Left kidney (tissue), 2 donors: ENCODE results near the gene TNFSF4. TPM values are rescaled to one million over a fixed set of nuclear protein-coding genes. Genes with fewer than 3 reads are reported as not detected.

ENCODE experiments used
- DNase-seq: peaks from one replicate; pipeline ENCODE4 v3.0.0-alpha.2; 2013
- polyA plus RNA-seq: library from polyadenylated mRNA; unstranded; fragments of 120-200 nt; gene quantifications from one replicate; pipeline ENCODE4 v1.2.1, GENCODE V29; 2013; ENCODE audit not compliant: insufficient read length

The TNFSF4 gene
- polyA plus RNA-seq, 1 donor, result 2.0 TPM

DNA sequence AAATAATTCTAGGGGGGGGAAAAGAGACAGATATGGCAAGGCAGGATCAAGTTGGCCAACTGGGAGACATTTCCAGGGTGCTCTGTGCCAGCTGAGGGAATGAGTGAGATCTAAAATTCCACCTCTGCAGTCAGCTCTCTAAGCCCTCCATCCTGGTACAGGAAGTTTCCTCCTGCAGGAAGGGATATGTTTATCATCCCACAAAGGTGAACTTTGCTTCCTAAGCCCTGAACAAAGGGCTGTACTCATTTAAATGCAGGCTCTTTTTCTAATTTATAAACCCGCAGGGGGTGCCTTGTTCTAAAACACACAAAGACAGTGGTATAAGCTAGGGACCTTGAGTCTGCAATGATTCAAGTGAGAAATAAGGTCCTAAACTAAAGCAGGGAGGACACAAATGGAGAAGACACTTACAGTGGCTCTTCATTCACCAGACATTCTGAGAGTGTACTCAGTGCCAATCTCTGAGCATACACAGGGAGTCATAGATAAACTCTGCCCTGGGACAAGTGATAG lies 3.6 kb upstream of the TNFSF4 start:
- no peak for DNase-seq

DNA sequence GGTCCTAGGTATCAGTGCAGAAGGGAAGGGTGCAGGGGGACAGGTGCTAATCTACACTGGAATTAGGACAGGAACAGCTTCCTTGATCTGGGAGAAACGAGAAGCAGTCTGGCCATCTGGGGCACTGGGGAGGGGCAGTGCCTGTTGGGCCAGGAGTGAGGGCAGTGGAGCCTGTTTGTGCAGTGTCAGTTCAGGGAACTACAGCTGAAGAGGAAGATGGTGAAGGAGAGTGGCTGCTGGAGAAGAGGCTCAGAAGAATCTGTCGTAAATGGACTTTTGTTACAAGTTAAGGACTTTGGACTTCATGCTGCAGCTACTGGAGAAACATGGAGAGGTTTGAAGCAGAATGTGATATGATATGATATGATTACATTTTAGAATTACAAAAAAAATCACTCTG lies 3.2 kb upstream of the TNFSF4 start:
- no peak for DNase-seq

DNA sequence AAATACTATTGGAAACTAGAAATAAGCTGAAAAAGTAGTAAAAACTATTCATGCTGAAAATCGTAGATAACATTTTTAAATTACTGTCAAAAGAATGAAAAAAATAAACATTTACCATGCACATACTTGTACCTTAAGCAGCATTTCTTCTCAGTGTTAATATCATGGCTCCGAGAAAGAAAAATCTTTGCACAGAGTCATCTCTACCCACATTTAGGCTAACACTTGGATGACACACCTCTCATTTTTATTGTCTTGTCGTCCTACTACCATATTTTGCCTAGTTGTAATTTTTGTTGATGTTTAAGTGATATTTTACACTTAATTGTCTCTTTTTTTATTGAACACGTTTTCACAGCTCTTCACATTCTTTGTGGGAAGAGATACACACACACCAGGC lies 1.7 kb upstream of the TNFSF4 start:
- DNase-seq, result no peak

DNA sequence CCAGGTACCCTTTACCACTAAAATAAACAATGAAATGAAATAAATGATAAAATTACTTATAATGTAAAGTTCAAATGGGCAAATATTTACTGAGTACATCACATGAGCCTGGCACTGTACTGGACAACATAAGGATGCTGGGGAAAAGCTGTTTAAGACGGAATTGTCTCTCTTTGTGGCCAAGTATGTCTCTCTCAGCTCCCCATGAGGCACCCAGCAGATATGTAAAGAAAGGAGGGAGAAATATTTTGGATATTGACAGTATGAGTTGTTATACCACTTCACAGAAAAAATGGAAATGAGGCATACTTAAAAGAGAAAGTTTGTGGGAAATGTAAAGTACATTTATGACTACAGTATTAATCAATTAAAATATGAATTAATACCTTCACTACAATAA lies 1.0 kb upstream of the TNFSF4 start:
- no peak for DNase-seq

DNA sequence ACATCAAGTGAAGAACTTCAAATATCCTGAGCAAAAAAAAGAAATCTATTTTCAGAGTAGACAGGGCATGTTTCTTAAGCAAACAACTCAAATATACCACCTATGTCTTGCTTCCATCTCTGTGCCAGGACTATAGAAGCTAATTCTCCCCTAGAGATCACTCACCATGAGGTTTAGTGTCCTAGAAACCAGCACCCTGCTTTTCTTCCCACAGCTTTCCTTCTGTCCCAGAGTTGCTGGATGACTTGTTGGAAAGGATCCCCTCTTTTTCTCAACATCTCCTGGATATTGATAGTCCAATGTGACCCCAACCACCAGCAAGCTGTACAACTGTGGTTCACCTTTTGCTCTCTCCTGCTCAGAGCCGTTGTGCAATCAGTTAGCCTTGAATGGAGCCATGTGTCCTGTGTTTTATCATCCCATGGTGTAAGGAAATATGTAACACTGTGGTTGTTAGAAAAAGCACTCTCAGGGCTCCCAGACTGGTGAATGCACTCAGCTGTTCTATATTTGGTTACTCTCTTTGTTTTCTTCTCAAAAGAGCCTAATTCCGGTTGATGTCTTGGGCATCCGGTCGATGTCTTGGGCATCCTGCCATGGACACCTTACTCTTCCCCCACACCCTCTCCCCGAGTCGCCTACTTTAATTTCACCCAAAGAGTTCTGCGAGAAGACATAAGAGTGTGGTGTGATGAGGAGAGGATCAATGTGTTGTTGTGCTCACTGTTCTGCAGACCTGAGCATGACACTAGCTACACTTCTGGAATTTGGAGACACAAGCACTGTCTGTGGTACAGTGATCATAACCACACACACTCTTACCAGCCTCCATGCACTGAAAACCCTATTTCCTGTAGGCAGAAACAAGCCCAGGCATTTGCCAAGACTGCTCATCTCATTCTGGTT lies 1.7 kb downstream of the TNFSF4 start:
- no peak for DNase-seq

DNA sequence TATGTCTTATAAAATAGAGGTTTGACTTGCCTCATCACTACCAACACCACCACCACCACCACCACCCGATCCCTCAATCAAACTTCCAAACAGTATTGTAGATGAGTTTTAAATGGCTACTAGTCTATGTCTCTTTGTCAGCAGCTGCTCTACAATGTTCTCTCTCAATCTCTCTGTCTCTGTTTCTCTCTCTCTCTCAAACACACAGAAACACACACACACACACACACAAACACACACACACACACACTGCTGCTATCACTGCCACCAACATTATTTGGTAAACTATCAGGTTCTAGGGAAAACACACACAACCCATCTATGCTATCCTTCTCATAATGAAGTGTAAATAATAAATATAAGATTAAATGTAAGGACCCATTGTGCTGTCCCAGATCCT lies 2.4 kb downstream of the TNFSF4 start:
- no peak for DNase-seq

DNA sequence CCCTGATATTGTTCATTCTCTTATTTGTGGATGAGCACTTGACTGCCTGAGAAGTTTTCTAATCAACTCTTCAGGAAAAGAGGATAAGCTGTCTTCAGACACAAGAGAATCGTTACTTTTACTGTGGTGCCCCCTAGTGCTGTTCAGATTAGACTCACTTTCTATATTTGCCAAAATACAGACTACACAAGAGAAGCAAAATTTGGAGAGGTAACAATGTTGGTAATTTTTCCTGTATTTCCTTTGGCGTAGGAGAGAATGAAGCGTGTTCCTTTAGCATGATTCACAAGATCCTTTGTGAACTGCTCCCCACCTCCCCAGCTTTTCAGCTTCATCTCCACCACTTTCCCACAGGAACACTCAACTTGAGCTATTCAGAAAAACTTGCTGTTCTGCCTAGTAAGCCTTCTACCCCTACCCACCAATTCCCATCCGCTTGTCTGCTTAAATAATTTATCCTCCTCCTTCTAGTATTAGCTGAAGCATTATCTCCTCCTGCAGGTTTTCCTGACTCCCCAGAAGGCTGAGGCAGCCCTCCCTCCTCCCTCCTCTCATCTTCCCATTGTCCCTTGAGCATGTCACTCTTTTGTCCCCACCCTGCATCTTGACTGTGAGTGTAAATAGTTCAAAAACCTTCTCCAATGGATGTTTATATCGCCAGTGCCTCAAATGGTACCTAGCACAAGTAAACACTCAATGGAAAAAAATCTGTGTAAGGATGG lies 4.5 kb downstream of the TNFSF4 start:
- peak; percentile 57 for DNase-seq

DNA sequence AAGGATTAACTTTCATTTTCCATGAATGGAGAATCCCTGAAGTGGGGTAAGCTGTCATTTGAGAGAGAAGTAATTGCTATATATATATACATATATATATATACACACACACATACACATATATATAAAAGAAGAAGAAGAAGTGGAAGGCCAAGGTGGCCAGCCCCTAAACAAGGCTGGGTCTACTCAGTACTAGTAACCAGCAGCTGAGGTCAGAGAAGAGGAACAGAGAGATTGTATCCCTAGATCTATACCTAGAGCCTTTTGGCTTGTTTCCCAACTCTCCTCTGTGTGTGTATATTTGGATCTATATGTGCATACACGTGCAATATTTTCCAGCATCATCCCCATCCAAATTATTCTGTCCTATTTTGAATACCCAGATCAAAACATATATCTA lies 5.2 kb downstream of the TNFSF4 start:
- no peak for DNase-seq

DNA sequence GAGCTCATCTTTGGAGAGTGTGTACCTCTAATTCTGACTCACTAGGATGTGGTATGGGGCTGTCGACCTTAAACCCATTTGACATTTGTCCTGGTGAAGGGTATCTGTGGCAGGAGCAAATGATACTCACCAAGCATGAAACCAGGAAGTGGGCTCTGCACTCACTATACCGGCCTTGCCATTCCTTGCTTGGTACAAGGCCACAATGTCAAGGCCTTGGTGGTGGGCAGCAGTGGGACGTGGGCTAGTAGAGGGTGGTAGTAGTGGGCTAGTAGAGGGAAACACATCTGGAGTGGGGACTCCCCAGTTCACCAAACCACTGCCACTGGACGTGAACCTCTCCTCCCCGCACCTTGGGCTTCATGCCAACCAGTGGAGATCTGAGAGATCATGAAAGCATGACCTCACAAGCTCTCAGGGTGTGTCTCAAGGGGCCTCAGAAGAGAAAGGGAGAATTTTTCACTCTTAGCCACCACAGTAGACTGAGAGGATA lies 11.5 kb downstream of the TNFSF4 start:
- no peak for DNase-seq

DNA sequence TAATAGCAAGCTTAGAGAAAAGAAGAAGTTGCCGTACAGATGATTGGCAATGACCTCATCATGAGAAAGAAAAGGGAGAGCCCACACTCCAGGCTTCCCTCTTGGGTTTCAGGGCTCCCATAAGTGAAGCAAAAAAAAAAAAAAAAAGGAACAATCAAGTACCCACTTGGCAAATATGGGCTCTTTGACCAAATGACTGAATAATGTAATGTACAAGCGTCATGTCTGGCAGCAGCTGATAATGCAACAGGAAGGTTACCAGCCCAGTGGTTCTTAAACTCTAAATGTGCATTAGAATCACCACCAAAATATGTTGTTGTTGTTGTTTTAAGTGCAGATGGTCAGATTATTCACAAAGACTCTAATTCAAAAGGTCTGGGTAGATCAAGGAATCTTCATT lies 13.5 kb downstream of the TNFSF4 start:
- no peak for DNase-seq

DNA sequence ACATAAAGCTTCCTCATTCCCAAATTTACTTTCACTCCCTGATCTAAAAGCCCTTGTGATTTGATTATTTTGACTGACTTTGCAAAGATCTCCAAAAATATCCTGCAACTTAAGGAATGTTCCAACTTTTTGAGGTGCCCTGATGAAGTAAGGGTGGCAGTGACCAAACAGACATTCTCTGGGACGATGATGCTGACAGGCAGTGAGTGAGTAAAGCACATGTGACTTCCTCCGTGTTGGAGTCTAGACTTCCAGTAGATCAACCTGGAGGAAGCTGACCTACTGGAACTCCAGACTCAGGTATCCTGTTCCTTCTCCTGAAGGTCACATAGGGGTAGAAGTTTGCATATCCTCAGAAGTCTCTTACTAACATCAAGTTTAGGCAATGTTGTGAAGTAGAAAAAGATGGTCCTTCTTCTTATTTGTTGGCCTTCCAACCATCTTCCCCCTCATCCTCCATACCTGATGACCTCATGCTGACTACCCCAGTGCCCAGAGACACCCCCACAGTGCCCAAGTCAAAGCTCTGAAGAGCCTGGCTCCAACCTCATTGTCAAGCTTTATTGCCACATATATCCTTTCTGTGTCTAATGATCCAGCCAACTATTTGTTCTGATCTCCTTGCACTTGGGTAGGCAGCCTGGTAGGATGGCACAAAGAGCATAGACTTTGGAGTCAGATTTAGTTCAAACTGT lies 16.0 kb downstream of the TNFSF4 start:
- no peak for DNase-seq

DNA sequence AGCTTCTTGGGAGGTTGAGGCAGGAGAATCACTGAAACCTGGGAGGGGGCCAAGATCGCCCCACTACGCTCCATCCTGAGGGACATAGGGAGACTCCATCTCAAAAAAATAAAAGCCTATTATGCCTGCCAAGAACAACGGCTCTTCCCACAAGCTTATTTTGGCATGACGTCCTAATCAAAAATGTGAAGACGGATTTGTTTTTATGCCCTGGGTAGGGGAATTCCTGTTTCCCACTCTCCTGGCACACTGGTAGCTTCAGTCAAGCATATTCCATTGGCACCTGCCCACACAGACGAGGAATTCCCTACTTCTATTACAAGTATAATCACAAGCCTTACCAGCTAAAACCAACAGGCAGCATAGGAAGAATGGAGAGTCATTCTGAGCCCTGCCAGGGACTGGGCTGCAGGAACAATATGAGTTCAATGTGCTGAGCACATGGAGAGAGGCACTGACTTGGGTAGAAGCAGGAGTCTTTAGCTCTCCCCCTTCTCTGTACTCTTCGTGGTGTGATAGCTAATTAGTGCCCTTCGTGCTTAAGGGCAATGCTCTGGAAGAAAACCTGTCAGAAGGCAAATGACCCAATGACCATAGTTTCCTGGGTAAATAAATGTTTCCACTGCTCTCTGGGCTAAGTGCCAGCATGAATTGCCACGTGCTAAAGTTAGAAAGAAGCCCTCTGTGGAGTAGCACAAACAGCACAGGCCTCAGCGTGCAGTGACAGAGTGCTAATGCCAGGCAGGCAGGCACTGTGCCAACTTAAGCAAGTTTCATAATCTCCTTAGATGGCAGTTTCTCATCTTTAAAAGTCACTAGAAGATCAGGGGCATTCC lies 16.8 kb downstream of the TNFSF4 start:
- DNase-seq, result peak; percentile 51

DNA sequence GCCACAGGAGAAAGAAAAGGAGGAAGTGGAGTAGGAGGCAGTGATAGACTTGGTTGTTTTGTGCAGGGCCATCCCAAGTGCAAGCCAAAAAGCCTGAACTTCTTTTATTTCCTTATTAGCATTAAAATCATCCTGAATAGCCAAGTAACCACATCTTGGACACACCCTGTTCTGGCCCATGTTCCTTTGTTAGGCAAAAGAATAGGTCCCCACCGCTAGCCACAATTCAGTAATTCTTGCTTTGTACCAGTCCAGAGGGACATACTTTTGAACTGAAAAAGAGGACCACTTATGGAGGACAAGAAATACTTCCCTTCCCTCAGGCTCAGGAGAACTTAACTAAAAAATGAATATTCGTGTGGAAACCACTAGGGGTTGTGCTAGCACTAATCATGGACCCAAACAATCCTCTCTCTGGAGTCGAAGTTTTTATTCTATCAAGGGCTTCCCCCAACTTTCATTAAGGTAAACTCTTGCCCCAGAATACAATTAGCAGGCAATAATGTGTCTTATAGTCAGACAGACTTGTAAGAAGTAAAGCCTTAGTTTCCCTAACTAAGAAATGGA lies 19.4 kb downstream of the TNFSF4 start:
- no peak for DNase-seq

DNA sequence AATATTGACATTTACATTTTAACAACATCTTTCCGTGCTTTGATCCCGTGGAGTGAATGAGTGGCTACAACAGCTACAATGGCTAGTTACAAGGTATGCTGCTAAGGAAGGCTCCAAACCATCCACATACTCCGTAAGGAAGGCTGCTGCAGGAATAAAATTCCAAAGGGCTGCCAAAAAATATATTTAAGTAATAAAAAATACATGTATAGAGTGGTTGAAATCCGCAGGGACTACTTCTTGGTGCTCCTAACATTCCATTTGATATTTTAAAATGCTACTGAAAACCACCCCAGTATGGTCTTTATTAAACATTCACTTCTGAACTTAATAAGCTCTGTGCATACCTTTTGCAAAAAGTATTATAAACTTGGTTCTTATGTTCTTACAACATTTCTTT lies 25.3 kb downstream of the TNFSF4 start:
- no peak for DNase-seq

DNA sequence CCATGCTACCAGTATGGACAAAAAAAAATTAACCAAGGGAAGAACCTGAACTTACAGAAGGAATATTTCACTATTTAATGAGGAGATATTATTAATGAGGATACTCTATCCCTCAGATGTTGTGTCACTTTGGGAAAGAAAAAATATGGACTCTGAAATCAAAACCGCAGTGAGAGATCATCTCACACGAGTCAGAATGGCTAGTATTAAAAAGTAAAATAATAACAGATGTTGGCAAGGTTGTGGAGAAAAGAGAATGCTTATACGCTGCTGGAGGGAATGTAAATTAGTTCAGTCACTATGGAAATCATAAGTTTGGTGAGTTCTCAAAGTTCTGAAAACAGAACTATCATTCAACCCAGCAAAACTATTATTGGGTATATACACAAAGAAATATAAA lies 30.9 kb downstream of the TNFSF4 start:
- DNase-seq, result no peak

DNA sequence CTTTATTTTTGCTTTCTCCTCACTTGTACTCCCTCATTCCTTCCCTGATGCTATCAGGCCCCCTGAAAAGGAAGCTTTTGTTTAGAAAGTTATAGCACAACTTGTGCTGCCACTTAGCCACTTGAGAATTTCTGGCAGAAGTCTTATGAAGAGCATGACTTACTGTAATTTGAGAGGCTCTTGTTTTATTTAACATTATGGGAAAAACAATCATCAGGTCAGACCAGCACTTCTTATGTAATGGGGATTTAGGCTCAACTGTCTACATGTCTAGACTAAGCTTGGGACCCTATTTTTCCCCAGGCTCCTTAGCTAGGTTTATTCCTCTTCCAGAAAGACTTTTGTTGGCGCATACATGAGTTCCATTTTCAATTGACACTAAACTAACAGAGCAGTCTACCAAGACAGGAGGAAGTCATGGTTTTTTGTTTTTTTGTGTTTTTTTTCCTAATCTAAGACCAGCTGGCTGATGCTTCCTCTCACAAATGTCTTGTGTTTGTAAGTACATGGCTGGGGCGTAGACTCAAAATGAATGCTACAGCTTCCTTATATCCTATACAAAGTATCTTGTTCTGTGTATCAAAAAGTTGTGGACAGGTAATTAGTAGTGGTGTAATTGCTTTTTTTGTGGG lies 31.5 kb downstream of the TNFSF4 start:
- no peak for DNase-seq

DNA sequence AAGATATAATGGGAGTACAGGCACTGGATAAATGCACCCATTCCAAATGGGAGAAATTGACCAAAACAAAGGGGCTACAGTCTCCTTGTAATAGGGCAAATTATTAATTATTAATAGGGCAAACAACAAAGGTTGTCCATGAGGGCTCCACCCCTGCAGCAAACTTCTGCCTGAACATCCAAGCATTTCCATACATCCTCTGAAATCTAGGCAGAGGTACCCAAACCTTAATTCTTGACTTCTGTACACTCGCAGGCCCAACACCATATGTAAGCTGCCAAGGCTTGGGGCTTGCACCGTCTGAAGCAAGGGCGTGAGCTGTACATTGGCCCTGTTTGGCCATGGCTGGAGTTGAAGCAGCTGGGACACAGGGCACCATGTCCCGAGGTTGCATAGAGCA lies 33.7 kb downstream of the TNFSF4 start:
- DNase-seq, result no peak

DNA sequence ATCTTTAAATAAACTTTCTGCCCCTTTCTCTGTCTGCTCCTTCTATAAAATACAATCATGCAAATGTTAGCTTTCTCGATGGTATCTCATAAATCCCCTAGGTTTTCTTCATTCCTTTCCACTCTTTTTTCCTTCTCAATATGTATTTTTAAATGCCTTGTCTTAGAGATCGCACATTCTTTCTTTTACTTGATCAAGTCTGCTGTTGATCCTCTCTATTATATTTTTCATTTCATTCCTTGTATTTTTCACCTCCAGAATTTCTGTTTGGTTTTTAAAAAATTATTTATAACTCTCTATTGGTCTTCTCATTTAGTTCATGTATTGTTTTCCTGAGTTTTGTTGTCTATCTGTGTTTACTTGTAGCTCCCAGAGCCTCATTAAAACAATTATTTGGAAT lies 36.0 kb downstream of the TNFSF4 start:
- DNase-seq, result no peak

DNA sequence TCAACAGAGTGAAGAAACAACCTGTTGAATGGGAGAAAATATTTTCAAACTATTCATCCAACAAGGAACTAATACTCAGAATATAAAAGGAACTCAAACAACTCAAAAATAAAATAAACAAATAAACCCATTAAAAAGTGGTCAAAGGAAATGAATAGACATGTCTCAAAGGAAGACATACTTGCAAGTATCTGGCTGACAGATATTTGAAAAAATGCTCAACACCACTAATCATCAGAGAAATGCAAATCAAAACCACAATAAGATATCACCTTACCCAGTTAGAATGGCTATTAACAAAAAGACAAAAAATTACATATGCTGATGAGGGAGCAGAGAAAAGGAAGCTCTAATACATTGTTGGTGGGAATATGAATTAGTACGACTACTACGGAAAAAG lies 38.2 kb downstream of the TNFSF4 start:
- DNase-seq, result no peak

DNA sequence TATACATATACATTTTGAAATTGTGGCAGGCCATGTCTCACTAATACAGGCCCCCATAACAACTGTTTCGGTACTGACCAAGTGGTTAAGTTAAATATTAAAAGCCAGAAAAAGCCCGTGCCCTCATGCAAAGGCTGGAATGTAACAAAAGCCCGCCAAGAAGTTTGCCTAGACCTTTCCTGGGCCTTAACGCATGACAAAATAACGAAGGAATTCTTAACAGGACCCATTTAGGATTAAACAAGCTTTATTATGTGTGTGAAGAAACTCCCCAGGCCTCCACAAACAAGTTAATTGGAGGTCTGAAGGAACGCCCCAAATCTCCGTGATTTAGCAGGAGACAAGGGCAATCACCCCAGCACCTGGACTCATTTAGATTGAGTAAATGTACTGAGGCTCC lies 42.4 kb downstream of the TNFSF4 start:
- DNase-seq, result no peak

DNA sequence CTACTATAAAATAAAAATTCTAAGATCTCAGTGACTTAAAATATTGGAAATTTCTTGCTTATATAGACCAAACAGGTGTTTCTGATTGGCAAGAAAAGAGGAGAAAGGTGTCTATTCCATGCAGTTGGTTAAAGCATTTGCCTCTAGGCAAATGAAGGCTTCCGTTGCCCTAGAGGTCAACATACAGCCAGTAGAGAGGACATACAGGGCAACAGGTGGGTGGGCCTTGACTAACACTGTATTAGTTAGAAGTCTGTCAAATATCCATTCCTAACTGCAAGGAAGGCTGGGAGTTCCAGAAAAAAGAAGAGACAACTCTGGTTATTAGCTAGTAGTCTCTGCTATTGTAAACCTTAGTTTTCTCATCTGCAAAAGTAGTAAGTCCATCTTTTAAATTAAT lies 43.0 kb downstream of the TNFSF4 start:
- no peak for DNase-seq
